ENCODE measurements around the gene CPLANE1. TPM values are rescaled to one million over a fixed set of nuclear protein-coding genes. Genes with fewer than 3 reads are reported as not detected.
"Not testable (repeated sequence)": the region's sequence is repeated elsewhere in the genome, so short reads cannot be mapped to it uniquely, and the experiment has no call there.

Gene CPLANE1
- total RNA-seq, 1 donor from 2014 or later, result 21.8 TPM

GRCh38 chr5:37090123-37090726, 159.0 kb downstream of the CPLANE1 start:
- Histone ChIP-seq H3K9me3 (ENCODE audit: insufficient read depth, low read depth, low read length) (peaks cover 7% of the 10 kb centered on the region), H3K4me2 (ENCODE audit: low read length) (no peak overlapping the region), H3K4me3 (ENCODE audit: insufficient read depth, low read depth, low read length) (no peak overlapping the region), H3K9ac (ENCODE audit: low read length) (no peak overlapping the region), H3K27ac (ENCODE audit: low read depth, low read length) (no peak overlapping the region), H3K27me3 (ENCODE audit: insufficient read depth, low read length) (no peaks in the 10 kb centered on the region), H3K4me1 (ENCODE audit: insufficient read depth, low read length) (peaks cover 4% of the 10 kb centered on the region), H4K20me1 (ENCODE audit: insufficient read depth, low read length) (no peaks in the 10 kb centered on the region), H3K36me3 (ENCODE audit: insufficient read depth, low read length) (no peaks in the 10 kb centered on the region), H2AFZ (ENCODE audit: low read depth, low read length) (no peak overlapping the region), H3K79me2 (ENCODE audit: insufficient read depth, low read length) (no peaks in the 10 kb centered on the region)
- DNase-seq (ENCODE audit: low read depth) (peak; percentile 20), FAIRE-seq (no peak)
- H3K4me1 Mint-ChIP-seq (ENCODE audit: low read depth, unreplicated experiment), result no peaks in the 10 kb centered on the region
- TF ChIP-seq EZH2 (IDR thresholded peaks at IDR 0.05; ENCODE audit: insufficient read depth, low read length) (no peak), CTCF (IDR thresholded peaks at IDR 0.05; ENCODE audit: insufficient read depth, low read depth, low read length) (no peak)
- no peak overlapping the region for H3K4me3 Mint-ChIP-seq (ENCODE audit: unreplicated experiment)
- no peaks in the 10 kb centered on the region for H3K27me3 Mint-ChIP-seq (ENCODE audit: low read depth, unreplicated experiment)
- no peaks in the 10 kb centered on the region for H3K9me3 Mint-ChIP-seq (ENCODE audit: unreplicated experiment)
- H3K27ac Mint-ChIP-seq (ENCODE audit: unreplicated experiment), result no peak overlapping the region
- H3K36me3 Mint-ChIP-seq (ENCODE audit: low read depth, unreplicated experiment), result peaks cover 7% of the 10 kb centered on the region

- Histone ChIP-seq H3K4me3 (ENCODE audit: insufficient read depth, low read depth, low read length) (no peak overlapping the region), H3K9ac (ENCODE audit: low read length) (no peak overlapping the region), H3K27me3 (ENCODE audit: insufficient read depth, low read length) (no peaks in the 10 kb centered on the region), H3K36me3 (ENCODE audit: insufficient read depth, low read length) (no peaks in the 10 kb centered on the region), H4K20me1 (ENCODE audit: insufficient read depth, low read length) (no peaks in the 10 kb centered on the region), H3K4me2 (ENCODE audit: low read length) (no peak overlapping the region), H3K9me3 (ENCODE audit: insufficient read depth, low read depth, low read length) (peaks cover 7% of the 10 kb centered on the region), H3K4me1 (ENCODE audit: insufficient read depth, low read length) (peaks cover 4% of the 10 kb centered on the region), H3K79me2 (ENCODE audit: insufficient read depth, low read length) (no peaks in the 10 kb centered on the region), H2AFZ (ENCODE audit: low read depth, low read length) (no peak overlapping the region), H3K27ac (ENCODE audit: low read depth, low read length) (no peak overlapping the region)
- no peaks in the 10 kb centered on the region for H3K9me3 Mint-ChIP-seq (ENCODE audit: unreplicated experiment)
- H3K27ac Mint-ChIP-seq (ENCODE audit: unreplicated experiment), result no peak overlapping the region
- no peaks in the 10 kb centered on the region for H3K27me3 Mint-ChIP-seq (ENCODE audit: low read depth, unreplicated experiment)
- peaks cover 14% of the 10 kb centered on the region for H3K36me3 Mint-ChIP-seq (ENCODE audit: low read depth, unreplicated experiment)
- peaks cover 6% of the 10 kb centered on the region for H3K4me1 Mint-ChIP-seq (ENCODE audit: low read depth, unreplicated experiment)
- H3K4me3 Mint-ChIP-seq (ENCODE audit: unreplicated experiment), result no peak overlapping the region
- TF ChIP-seq CTCF (IDR thresholded peaks at IDR 0.05; ENCODE audit: insufficient read depth, low read depth, low read length) (no peak), EZH2 (IDR thresholded peaks at IDR 0.05; ENCODE audit: insufficient read depth, low read length) (no peak)
- FAIRE-seq, result no peak
- DNase-seq (ENCODE audit: low read depth), result no peak
These were observed 161.2 kb downstream of the CPLANE1 start for GRCh38 chr5:37088009-37088408.

GRCh38 chr5:37086466-37087173, 162.6 kb downstream of the CPLANE1 start:
- DNase-seq (ENCODE audit: low read depth), result peak; percentile 39
- Histone ChIP-seq H2AFZ (ENCODE audit: low read depth, low read length) (no peak overlapping the region), H3K4me1 (ENCODE audit: insufficient read depth, low read length) (peaks cover 4% of the 10 kb centered on the region), H3K4me3 (ENCODE audit: insufficient read depth, low read depth, low read length) (no peak overlapping the region), H3K27me3 (ENCODE audit: insufficient read depth, low read length) (no peaks in the 10 kb centered on the region), H3K79me2 (ENCODE audit: insufficient read depth, low read length) (no peaks in the 10 kb centered on the region), H4K20me1 (ENCODE audit: insufficient read depth, low read length) (no peaks in the 10 kb centered on the region), H3K9me3 (ENCODE audit: insufficient read depth, low read depth, low read length) (peaks cover 7% of the 10 kb centered on the region), H3K9ac (ENCODE audit: low read length) (no peak overlapping the region), H3K4me2 (ENCODE audit: low read length) (no peak overlapping the region), H3K27ac (ENCODE audit: low read depth, low read length) (no peak overlapping the region), H3K36me3 (ENCODE audit: insufficient read depth, low read length) (no peaks in the 10 kb centered on the region)
- Mint-ChIP-seq H3K36me3 (ENCODE audit: low read depth, unreplicated experiment) (peaks cover 10% of the 10 kb centered on the region), H3K4me1 (ENCODE audit: low read depth, unreplicated experiment) (peaks cover 14% of the 10 kb centered on the region), H3K9me3 (ENCODE audit: unreplicated experiment) (no peaks in the 10 kb centered on the region), H3K27me3 (ENCODE audit: low read depth, unreplicated experiment) (no peaks in the 10 kb centered on the region), H3K27ac (ENCODE audit: unreplicated experiment) (no peak overlapping the region), H3K4me3 (ENCODE audit: unreplicated experiment) (no peak overlapping the region)
- no peak for FAIRE-seq
- TF ChIP-seq EZH2 (IDR thresholded peaks at IDR 0.05; ENCODE audit: insufficient read depth, low read length) (no peak), CTCF (IDR thresholded peaks at IDR 0.05; ENCODE audit: insufficient read depth, low read depth, low read length) (no peak)

- not testable (repeated sequence) for H3K27ac ChIP-seq (ENCODE audit: low read depth, low read length); H3K79me2 ChIP-seq (ENCODE audit: insufficient read depth, low read length); H3K36me3 ChIP-seq (ENCODE audit: insufficient read depth, low read length); H3K9ac ChIP-seq (ENCODE audit: low read length); H4K20me1 ChIP-seq (ENCODE audit: insufficient read depth, low read length); H3K4me1 ChIP-seq (ENCODE audit: insufficient read depth, low read length); H3K9me3 ChIP-seq (ENCODE audit: insufficient read depth, low read depth, low read length); H3K4me3 Mint-ChIP-seq (ENCODE audit: unreplicated experiment); H3K4me2 ChIP-seq (ENCODE audit: low read length); H3K36me3 Mint-ChIP-seq (ENCODE audit: low read depth, unreplicated experiment); DNase-seq (ENCODE audit: low read depth); H3K4me3 ChIP-seq (ENCODE audit: insufficient read depth, low read depth, low read length); FAIRE-seq; H3K27me3 Mint-ChIP-seq (ENCODE audit: low read depth, unreplicated experiment); H3K27ac Mint-ChIP-seq (ENCODE audit: unreplicated experiment); H3K9me3 Mint-ChIP-seq (ENCODE audit: unreplicated experiment); H2AFZ ChIP-seq (ENCODE audit: low read depth, low read length); H3K27me3 ChIP-seq (ENCODE audit: insufficient read depth, low read length)
- H3K4me1 Mint-ChIP-seq (ENCODE audit: low read depth, unreplicated experiment), result peaks cover 14% of the 10 kb centered on the region
These were observed 163.2 kb downstream of the CPLANE1 start for GRCh38 chr5:37086026-37086425.

Data from astrocyte (in vitro differentiated cells and primary cell).